NCI-H2196 treated with DMSO at 0.1 percent for 48 hours (cell line): ENCODE results near the gene ATP5F1A.
"Not testable (repeated sequence)": the region's sequence is repeated elsewhere in the genome, so short reads cannot be mapped to it uniquely, and the experiment has no call there.

Source experiments
- DNase-seq: peaks from one replicate; lab custom pipeline; 2025; ENCODE audit not compliant: unreplicated experiment; lab: John Stamatoyannopoulos, UW

Gene ATP5F1A

DNA sequence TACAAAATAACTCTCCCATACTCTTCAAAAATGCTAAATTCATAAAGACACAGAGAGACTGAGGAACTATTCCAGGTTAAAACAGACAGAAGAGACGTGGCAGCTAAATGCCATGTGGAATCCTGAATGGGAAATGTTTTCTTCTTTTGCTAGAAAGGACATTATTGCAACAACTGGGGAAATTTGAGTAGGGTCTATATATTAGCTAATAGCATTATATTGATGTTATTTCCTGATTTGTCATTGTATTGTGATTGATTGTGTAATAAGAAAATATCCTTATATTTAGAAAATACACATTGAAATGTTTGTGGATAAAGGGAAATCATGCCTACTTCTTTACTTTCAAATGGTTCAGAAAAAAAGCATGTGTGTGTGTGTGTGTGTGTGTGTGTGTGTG is 49.5 kb downstream of the ATP5F1A start:
- DNase-seq, result no peak

DNA sequence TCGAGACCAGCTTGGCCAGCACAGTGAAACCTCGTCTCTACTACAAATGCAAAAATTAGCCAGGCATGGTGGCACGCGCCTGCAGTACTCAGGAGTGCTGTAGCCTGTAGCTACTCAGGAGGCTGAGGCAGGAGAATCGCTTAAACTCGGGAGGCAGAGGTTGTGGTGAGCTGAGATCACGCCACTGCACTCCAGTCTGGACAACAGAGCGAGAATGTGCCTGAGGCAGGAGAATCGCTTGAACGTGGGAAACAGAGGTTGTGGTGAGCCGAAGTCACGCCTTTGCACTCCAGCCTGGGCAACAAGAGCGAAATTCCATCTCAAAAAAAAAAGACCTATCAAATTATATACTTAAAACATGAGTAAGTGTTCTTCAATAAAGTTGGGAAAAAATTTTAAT is 50.7 kb downstream of the ATP5F1A start:
- DNase-seq, result not testable (repeated sequence)

DNA sequence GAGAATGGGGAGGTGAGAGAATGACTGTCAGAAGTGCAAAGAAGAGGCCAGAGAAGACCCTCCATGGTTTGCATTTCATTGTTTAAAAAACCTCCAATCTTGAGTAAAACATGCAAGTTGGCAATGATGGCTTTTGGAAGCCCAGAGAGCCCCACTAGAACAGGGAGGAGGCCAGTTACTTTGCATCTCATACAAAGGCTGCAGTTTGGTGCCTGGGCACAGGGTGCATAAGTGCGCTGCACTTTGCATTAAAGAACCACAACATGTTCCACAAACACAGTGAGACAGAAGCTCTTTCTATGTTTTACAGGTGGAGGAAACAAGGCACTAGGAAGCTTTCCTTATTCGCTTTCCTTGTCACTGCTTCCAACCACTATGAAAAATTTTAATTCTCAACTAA is 51.4 kb downstream of the ATP5F1A start:
- no peak for DNase-seq

DNA sequence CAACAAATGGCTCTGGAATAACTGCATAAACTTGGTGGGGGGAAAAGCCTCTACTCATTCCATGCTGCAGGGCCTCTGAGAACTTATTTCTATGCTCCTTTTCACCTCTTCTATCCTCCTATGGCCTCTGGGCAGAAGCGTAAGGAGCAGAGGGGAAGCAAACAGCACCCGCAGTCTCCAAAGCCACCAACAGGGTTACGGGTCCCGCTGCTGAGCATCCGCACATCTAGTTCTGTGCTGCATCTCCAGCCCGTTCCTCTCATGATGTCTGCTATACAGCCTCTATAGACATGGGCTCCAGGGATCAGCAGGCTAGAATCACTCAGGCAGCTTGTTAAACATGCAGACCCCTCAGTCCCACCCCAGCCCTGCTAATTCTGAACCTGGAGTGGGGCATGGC is 52.0 kb downstream of the ATP5F1A start:
- DNase-seq, result no peak

DNA sequence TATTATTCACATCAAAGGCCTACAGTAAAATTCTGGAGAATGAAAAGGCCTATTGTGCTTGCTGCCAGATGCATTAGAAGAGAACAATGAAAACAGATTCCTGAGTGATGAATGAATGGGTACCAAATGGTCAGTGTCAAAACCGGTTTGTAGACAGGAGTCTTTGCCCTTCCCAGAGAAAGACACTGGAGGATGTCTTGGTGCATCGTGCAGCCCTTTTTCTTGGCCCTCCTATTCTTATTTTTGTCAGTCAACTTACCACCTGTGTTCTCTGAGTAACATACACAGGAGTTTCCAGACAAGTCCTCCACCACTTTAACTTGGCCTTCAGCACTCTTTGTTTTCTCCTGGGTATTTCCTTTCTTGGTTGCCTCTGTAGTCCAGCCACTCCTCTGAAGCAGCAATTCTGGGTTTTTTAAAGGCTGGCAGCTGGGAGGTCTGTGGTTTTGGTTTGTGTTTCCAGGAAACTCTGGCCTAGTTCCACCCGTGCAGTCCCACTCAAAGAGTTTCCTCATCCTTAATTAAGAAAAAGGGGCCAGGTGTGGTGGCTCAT is 55.4 kb downstream of the ATP5F1A start:
- DNase-seq, result no peak

DNA sequence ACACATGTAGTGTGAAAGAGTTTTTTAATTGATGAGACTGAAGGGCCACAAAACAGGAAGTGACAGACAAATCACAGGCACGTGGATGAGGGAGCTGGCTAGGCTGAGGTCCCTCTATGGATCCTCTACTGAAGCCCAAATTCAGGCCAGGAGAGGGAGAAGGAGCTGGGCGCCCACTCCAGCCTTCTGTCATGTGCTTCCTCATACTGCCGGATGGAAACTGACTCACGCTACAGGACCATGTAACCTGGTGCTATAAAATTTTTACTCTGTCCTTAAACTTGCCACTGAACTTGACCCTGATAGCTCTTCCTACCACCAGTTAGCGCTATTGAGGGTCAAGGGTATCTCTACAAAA is 57.4 kb downstream of the ATP5F1A start:
- DNase-seq, result no peak

DNA sequence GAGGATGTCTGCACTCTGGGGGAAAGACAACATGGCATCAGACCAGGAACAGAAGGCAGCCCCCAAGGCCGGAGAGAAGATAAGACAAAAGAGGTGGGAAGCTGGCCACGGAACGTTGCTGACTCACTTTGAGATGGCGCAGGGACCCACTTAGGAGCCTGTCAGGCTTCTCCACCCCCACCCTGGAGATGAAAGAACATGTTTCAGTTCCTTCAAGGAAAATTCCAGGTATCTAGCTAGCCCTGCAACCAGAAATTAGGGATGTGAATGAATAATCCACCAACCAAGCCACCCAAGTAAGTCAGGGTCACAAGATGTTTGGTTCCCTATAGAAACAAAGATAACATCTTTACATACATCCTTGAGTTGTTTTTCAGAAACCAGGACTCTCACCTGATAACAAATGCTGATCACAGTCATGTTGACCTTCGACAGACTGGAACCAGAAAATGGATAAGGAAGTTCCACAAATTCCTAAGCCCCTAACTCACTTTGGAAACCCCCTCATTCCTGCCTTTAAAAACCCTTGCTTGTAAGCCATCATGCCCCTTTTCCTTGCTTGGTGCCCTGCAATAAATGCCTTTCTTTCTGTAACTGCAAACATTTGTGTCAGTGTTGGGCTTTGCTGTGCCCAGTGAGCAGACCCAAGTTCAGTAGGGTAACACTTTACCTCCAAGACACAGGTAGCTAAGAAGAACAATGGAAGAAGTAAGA is 57.9 kb downstream of the ATP5F1A start:
- no peak for DNase-seq

DNA sequence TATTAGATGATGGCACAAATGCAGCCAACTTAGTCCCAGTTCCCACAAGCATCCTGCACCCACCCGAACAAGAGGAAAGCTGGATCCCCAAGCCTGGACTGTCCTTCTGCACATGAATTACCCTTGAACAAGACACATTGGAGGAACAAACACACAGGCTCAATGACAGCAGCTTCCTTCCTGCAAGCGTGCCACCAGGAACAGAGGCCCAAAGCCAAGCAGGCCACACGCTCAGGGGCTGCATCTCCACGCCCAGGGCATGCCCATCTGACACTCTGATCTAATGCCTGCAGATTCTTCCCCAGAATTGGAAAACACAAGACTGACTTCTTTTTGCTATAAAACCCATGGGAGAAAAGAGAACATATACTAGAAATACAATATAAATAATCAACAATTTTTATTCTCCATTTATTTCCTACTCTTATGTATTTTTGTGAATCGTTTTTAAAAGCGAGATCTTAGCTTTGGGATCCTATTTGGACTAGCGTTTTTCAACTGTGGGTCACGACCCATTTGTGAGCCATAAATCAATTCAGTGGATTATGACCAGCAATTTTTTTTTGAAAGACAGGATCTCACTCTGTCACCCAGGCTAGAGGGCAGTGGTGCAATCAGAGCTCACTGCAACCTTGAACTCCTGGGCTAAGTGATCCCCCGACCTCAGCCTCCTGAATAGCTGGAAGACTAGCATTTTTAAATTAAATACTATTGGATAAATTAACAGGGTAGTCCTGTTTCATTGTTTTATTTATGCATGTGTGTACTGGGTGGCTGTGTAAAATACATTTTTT is 60.4 kb downstream of the ATP5F1A start:
- no peak for DNase-seq

DNA sequence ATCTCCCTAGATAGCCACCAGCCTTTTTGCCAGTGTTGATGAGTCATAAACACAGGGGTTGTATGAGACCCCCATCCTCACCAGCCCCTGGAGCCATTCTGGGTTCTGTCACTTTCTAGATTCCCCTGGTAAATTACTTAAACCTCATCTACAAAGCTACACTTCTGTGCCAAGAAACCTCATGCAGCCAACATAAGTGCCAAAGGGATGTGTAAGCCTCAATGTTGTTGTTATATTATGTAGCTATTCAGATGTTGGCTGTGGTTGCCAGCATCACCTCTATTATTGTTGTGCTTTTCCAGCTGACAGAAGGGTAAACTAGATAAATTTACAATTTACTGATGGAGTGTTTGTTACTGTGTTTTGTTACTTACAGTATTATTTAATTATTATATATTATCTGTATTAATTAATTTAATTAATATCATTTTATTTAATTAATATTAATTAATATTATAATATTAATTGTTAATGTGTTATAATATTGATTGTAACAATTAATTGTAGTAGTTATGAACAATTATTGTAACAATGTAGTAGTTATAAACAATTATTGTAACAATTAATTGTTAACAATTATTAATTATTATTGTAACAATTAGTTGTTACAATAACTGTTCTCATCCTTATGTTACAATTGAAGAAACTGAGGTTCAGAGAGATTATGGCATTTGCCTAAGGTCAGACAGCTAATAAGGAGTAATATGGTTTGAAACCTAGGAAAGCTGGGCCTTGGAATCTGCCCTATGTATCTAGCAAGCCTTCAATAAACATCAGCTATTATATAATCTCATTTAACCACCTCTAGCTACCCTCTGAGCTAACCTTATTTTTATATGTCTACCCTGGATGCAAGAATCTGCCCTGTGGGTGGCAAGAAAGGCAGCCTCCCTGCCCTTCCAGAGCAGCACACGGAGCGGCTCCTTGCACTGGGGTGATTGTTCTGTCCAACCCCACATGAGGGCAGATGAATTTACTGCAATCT is 62.1 kb downstream of the ATP5F1A start:
- DNase-seq, result no peak

DNA sequence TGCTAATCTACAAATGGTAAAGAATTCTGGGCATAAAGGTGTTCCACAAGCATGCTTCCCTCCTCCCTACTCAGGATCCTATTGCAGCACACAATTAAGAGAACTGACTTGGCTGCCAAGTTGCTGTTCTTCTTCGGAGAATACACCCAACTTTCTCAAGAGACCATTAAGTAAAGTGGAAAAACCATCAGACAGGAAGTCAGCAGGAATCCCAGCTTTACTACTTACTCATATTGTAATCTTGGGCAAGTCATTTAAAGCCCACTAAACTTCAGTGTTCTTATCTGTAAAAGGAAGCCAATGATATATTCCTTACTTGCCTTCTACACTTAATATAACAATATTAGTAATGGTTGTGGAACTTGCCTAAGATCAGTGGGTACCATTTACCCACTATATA is 63.9 kb downstream of the ATP5F1A start:
- DNase-seq, result no peak

DNA sequence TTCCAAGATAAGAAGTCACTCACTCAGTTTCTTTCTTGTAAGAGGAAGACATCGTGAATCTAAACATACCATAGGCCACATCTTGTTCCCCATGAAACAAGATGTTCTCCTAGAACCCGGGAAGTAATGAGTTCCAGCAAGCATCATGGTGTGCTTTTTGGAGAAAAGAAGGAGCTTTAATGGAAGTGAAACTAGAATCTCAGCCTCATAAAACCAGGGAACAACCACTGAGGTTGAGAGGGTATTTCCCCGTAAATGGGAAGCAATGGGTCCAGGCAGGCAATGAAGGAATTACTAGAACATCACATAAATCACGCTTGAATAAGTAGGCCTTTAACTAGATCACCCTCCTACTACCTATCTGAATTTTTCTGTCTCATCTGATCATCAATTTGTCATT is 66.4 kb downstream of the ATP5F1A start:
- no peak for DNase-seq
